Ishikawa (cell line): ENCODE measurements around the gene CBX8.

Source experiments
- CEBPB ChIP-seq: IDR thresholded peaks from 2 replicates; pipeline ENCODE4 v1.6.1; 2012
- CREB1 ChIP-seq: IDR thresholded peaks from 2 replicates; pipeline ENCODE4 v1.6.1; 2012; ENCODE audit warnings: low read depth
- EGR1 ChIP-seq: IDR thresholded peaks from 2 replicates; pipeline ENCODE4 v1.6.1; 2012
- EP300 ChIP-seq: IDR thresholded peaks from 2 replicates; pipeline ENCODE4 v1.6.1; 2012; ENCODE audit warnings: borderline replicate concordance
- NFIC ChIP-seq: IDR thresholded peaks from 2 replicates; pipeline ENCODE4 v1.6.1; 2012
- RAD21 ChIP-seq: IDR thresholded peaks from 2 replicates; pipeline ENCODE4 v1.6.1; 2012; ENCODE audit warnings: low read depth
- TAF1 ChIP-seq: IDR thresholded peaks from 2 replicates; pipeline ENCODE4 v1.6.1; 2012; ENCODE audit warnings: low read depth, mild to moderate bottlenecking
- TCF12 ChIP-seq: IDR thresholded peaks from 2 replicates; pipeline ENCODE4 v1.6.1; 2012; ENCODE audit warnings: low read depth
- TEAD4 ChIP-seq: IDR thresholded peaks from 2 replicates; pipeline ENCODE4 v1.6.1; 2012
- YY1 ChIP-seq: IDR thresholded peaks from 2 replicates; pipeline ENCODE4 v1.6.1; 2012; ENCODE audit warnings: low read depth
- TF ChIP-seq, protein P1 (sequence below): IDR thresholded peaks from 2 replicates; pipeline ENCODE4 v1.6.1; 2012
- TF ChIP-seq, protein P2 (sequence below): IDR thresholded peaks from 2 replicates; pipeline ENCODE4 v1.6.1; 2012
- TF ChIP-seq, protein P3 (sequence below): IDR thresholded peaks from 2 replicates; pipeline ENCODE4 v1.6.1; 2012; ENCODE audit warnings: low read depth, mild to moderate bottlenecking

DNA sequence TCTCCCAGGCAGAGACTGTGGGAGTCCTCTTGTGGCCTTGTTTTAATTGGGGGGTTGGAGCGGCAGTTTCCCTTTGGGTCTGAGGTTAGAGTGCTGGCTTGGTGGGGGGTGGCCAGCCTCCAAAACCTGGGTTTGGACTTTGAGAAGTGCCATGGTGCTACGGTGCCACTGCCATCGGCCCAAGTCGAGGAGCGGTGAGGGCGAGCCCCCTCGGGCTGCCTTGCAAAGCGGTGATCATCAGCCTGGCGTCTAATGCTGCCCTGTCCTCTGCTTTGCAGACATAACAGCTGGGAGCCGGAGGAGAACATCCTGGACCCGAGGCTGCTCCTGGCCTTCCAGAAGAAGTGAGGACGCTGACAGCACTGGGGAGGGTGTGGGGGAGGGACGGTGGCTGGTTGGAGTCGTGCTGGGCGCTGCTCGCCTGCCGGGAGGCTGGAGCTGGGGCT, 17.8 kb downstream of the CBX8 start:
- TF ChIP-seq EP300 = 0 out of 2 replicates have a peak, but pooled peaks have one; percentile 0
- no peak for TF ChIP-seq TEAD4
- TF ChIP-seq, protein P1, sequence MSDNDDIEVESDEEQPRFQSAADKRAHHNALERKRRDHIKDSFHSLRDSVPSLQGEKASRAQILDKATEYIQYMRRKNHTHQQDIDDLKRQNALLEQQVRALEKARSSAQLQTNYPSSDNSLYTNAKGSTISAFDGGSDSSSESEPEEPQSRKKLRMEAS = no peak
- TF ChIP-seq CREB1 = no peak
- TF ChIP-seq CEBPB = no peak
- TF ChIP-seq NFIC = no peak
- no peak for TF ChIP-seq YY1
- no peak for TF ChIP-seq TAF1
- no peak for TF ChIP-seq RAD21
- no peak for TF ChIP-seq TCF12
- TF ChIP-seq, protein P2, sequence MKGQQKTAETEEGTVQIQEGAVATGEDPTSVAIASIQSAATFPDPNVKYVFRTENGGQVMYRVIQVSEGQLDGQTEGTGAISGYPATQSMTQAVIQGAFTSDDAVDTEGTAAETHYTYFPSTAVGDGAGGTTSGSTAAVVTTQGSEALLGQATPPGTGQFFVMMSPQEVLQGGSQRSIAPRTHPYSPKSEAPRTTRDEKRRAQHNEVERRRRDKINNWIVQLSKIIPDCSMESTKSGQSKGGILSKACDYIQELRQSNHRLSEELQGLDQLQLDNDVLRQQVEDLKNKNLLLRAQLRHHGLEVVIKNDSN = no peak
- TF ChIP-seq EGR1 = no peak
- TF ChIP-seq, protein P3, sequence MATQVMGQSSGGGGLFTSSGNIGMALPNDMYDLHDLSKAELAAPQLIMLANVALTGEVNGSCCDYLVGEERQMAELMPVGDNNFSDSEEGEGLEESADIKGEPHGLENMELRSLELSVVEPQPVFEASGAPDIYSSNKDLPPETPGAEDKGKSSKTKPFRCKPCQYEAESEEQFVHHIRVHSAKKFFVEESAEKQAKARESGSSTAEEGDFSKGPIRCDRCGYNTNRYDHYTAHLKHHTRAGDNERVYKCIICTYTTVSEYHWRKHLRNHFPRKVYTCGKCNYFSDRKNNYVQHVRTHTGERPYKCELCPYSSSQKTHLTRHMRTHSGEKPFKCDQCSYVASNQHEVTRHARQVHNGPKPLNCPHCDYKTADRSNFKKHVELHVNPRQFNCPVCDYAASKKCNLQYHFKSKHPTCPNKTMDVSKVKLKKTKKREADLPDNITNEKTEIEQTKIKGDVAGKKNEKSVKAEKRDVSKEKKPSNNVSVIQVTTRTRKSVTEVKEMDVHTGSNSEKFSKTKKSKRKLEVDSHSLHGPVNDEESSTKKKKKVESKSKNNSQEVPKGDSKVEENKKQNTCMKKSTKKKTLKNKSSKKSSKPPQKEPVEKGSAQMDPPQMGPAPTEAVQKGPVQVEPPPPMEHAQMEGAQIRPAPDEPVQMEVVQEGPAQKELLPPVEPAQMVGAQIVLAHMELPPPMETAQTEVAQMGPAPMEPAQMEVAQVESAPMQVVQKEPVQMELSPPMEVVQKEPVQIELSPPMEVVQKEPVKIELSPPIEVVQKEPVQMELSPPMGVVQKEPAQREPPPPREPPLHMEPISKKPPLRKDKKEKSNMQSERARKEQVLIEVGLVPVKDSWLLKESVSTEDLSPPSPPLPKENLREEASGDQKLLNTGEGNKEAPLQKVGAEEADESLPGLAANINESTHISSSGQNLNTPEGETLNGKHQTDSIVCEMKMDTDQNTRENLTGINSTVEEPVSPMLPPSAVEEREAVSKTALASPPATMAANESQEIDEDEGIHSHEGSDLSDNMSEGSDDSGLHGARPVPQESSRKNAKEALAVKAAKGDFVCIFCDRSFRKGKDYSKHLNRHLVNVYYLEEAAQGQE = no peak
